ENCODE results near the gene ZNF664. TPM values are rescaled to one million over a fixed set of nuclear protein-coding genes. Genes with fewer than 3 reads are reported as not detected.

ZNF664 gene
- polyA plus RNA-seq, 1 experiment, result 66.6 TPM

DNA sequence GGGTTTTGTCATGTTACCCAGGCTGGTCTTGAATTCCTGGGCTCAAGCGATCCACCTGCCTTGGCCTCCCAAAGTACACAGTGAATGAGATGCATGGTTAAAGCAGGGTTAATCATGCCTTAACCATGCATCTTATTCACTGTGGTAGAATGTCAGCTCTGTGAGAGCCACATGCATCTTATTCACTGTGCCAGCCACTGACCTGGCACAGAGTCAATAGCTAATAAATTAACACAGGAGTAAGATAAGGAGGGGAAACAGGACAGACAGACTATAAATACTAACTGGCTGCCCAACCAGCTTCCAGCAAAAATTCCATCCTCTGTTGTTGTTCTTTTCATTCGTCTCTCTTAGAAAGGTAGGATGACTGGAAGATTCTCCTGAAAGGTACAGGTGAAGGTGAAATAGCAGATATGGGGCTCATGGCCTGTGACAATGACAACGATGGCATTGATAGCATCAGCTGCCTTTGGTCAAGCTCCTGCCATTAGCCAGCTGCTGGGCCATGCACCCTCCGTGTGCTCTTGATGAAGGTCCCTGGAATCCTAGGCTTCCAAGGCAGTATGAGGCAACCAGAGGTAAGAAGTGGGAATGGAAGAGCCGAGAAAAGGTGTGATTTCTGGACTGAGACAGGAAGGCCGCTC lies 76.6 kb downstream of the ZNF664 start:
- TF ChIP-seq CTCF (IDR thresholded peaks at IDR 0.05; ENCODE audit: low read depth, low read length), result no peak
- ChIA-PET POLR2A (no interaction called here), CTCF (no interaction called here)
- Histone ChIP-seq H3K9me3 (ENCODE audit: control insufficient read depth, insufficient read depth, low read length) (peaks cover 18% of the 10 kb centered on the region), H3K4me3 (ENCODE audit: low read depth, low read length) (no peak overlapping the region), H3K27ac (ENCODE audit: low read depth, low read length) (no peak overlapping the region), H3K27me3 (ENCODE audit: control insufficient read depth, insufficient read depth, low read length) (no peaks in the 10 kb centered on the region)
- DNase-seq (ENCODE audit: low read depth, low spot score), result no peak

- Histone ChIP-seq H3K9me3 (ENCODE audit: control insufficient read depth, insufficient read depth, low read length) (peaks cover 5% of the 10 kb centered on the region), H3K27me3 (ENCODE audit: control insufficient read depth, insufficient read depth, low read length) (no peaks in the 10 kb centered on the region), H3K27ac (ENCODE audit: low read depth, low read length) (no peak overlapping the region), H3K4me3 (ENCODE audit: low read depth, low read length) (no peak overlapping the region)
- ChIA-PET POLR2A (no interaction called here), CTCF (interaction anchor here (0.7 to 2.5 kb wide), 15 partner anchors 9 to 852 kb away, joined by 3 to 12 read pairs (median 5); no protein-coding TSS in a partner anchor)
- peak; percentile 63 for TF ChIP-seq CTCF (IDR thresholded peaks at IDR 0.05; ENCODE audit: low read depth, low read length)
- peak; percentile 18 for DNase-seq (ENCODE audit: low read depth, low spot score)
Measured at GRCh38 chr12:124053851-124054250, 80.8 kb downstream of the ZNF664 start.

GRCh38 chr12:124055066-124055465 lies 82.1 kb downstream of the ZNF664 start:
- Histone ChIP-seq H3K27me3 (ENCODE audit: control insufficient read depth, insufficient read depth, low read length) (peaks cover 2% of the 10 kb centered on the region), H3K4me3 (ENCODE audit: low read depth, low read length) (no peak overlapping the region), H3K9me3 (ENCODE audit: control insufficient read depth, insufficient read depth, low read length) (no peaks in the 10 kb centered on the region), H3K27ac (ENCODE audit: low read depth, low read length) (no peak overlapping the region)
- TF ChIP-seq CTCF (IDR thresholded peaks at IDR 0.05; ENCODE audit: low read depth, low read length), result no peak
- no peak for DNase-seq (ENCODE audit: low read depth, low spot score)
- CTCF ChIA-PET, result interaction anchor here (2.5 kb wide), 1 partner anchor 709 kb away, joined by 6 read pairs; no protein-coding TSS in a partner anchor
- POLR2A ChIA-PET, result no interaction called here

DNA sequence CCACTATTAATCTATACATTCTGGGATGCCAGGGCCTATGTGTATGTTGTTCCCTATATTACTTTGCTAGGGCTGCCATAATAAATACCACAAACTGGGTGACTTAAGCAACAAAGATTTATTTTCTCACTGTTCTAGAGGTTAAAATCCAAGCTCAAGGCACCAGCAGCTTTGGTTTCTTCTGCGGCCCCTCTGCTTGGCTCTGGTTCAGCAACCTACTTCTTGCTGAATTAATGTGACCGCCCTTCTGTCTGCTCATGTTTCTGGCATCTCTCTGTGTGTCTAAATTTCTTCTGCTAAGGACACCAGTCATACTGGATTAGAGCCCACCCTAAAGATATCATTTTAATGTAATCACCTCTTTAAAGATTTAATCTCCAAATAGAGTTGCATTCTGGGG lies 84.7 kb downstream of the ZNF664 start:
- POLR2A ChIA-PET, result no interaction called here
- H3K9me3 ChIP-seq (ENCODE audit: control insufficient read depth, insufficient read depth, low read length), result no peaks in the 10 kb centered on the region
- CTCF ChIA-PET, result no interaction called here
- H3K27me3 ChIP-seq (ENCODE audit: control insufficient read depth, insufficient read depth, low read length), result peaks cover 4% of the 10 kb centered on the region
- H3K27ac ChIP-seq (ENCODE audit: low read depth, low read length), result no peak overlapping the region
- no peak for DNase-seq (ENCODE audit: low read depth, low spot score)
- TF ChIP-seq CTCF (IDR thresholded peaks at IDR 0.05; ENCODE audit: low read depth, low read length), result no peak
- H3K4me3 ChIP-seq (ENCODE audit: low read depth, low read length), result no peak overlapping the region

DNA sequence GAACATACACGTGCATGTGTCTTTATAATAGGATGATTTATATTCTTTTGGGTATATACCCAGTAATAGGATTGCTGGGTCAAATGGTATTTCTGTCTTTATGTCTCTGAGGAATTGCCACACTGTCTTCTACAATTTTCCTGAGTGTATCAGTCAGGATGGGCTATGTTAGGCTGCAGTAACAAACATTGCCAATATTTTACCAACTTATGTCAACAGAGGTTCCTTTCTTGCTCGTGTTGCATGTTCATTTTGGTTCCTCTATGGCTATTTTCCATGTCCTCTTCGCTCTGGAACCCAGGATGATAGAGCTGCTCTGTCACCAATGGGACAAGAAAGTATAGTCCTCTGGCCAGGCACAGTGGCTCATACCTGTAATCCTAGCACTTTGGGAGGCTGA lies 86.7 kb downstream of the ZNF664 start:
- no peak for TF ChIP-seq CTCF (IDR thresholded peaks at IDR 0.05; ENCODE audit: low read depth, low read length)
- no peak for DNase-seq (ENCODE audit: low read depth, low spot score)
- POLR2A ChIA-PET, result no interaction called here
- no peak overlapping the region for H3K27ac ChIP-seq (ENCODE audit: low read depth, low read length)
- no peak overlapping the region for H3K4me3 ChIP-seq (ENCODE audit: low read depth, low read length)
- H3K9me3 ChIP-seq (ENCODE audit: control insufficient read depth, insufficient read depth, low read length), result no peaks in the 10 kb centered on the region
- H3K27me3 ChIP-seq (ENCODE audit: control insufficient read depth, insufficient read depth, low read length), result peaks cover 7% of the 10 kb centered on the region
- CTCF ChIA-PET, result no interaction called here

Small RNA genes lying within 50 kb of the gene (small RNA-seq; reads per million reads assigned to genes)
- gene AC068790.4 (ENCODE audit: insufficient read length, low read depth) (not detected), gene AC068790.6 (ENCODE audit: insufficient read length, low read depth) (not detected)

Other genes starting within 250 kb of the ZNF664 start
- 8.6 and 9.1 TPM in 2 replicates for gene DNAH10, start 210.9 kb upstream of the ZNF664 start, polyA plus RNA-seq (2011; rRNA removed)
- gene CCDC92, start 384 bp upstream of the ZNF664 start, polyA plus RNA-seq (2011; rRNA removed), result 52.2 and 63.4 TPM in 2 replicates

All from AG04450 (cell line).